Adrenal gland (tissue), 12 donors: ENCODE results near the gene CCDC154. TPM values are rescaled to one million over a fixed set of nuclear protein-coding genes. Genes with fewer than 3 reads are reported as not detected.

ENCODE experiments used
- DNase-seq, 7 donors: peaks; one replicate each; pipeline ENCODE4 v3.0.0-alpha.2; 2019 to 2020
- H3K27ac ChIP-seq, 5 donors: fragments of 200-600 bp; sonication (generic) in 4 of 5; 1 replicate in 3 of 5; 2 replicates in 2 of 5; pipeline versions ENCODE4 v1.5.1 to v1.8.0; 2016 to 2020; ENCODE audit warnings: mild to moderate bottlenecking in 1 of 5
- H3K27me3 ChIP-seq: fragments of 200-600 bp; 2 replicates; pipeline ENCODE4 v1.8.0; 2021
- H3K36me3 ChIP-seq, 2 donors: fragments of 200-600 bp; replicated peaks in 1 of 2; 1 replicate in 1 of 2; 2 replicates in 1 of 2; pipeline versions ENCODE4 v1.5.1 to v1.8.0; 2018 to 2022
- H3K4me1 ChIP-seq, 2 donors: fragments of 200-600 bp; replicated peaks in 1 of 2; 1 replicate in 1 of 2; 2 replicates in 1 of 2; pipeline versions ENCODE4 v1.5.1 to v1.8.0; 2018 to 2021
- H3K4me3 ChIP-seq, 4 donors: fragments of 200-600 bp; sonication (generic) in 3 of 4; one replicate each; pipeline ENCODE4 v1.5.1; 2016 to 2018
- H3K9me3 ChIP-seq, 3 donors: fragments of 200-600 bp; sonication (generic) in 1 of 3; replicated peaks in 1 of 3; 1 replicate in 2 of 3; 2 replicates in 1 of 3; pipeline versions ENCODE4 v1.5.1 to v1.8.0; 2016 to 2021
- CTCF ChIP-seq, 6 experiments: fragments of 450-650 bp in 4 of 6; fragments of 200-600 bp in 2 of 6; sonication (generic) in 1 of 6; IDR thresholded peaks; 1 replicate in 5 of 6; 2 replicates in 1 of 6; pipeline versions ENCODE4 v1.5.1 to v1.8.0; 2016 to 2021; ENCODE audit warnings: antibody characterized with exemption in 6 of 6, mild to moderate bottlenecking in 2 of 6, moderate library complexity in 1 of 6
- POLR2A ChIP-seq, 2 donors: fragments of 450-650 bp; IDR thresholded peaks; one replicate each; pipeline ENCODE4 v1.6.1; 2017; ENCODE audit warnings: antibody characterized with exemption in 2 of 2, mild to moderate bottlenecking in 2 of 2, moderate library complexity in 1 of 2
- WGBS, 4 donors: extraction: QIAGEN DNeasy Blood & Tissue Kit in 2 of 4; methylation state at CpG; one replicate each; pipeline versions ENCODE4 v1.1.5 to v1.1.7; 2013 to 2017; 5-methylcytosine and 5-hydroxymethylcytosine counted together
- intact Hi-C, 2 donors: fragments of 100-400 bp; cut with DNase I; formaldehyde crosslinking; loops; one replicate each; pipeline versions ENCODE4 v1.14.1 to v1.15.0; 2022 to 2023
- polyA plus RNA-seq, 3 donors: library from polyadenylated mRNA; stranded (reverse); fragments of 200-250 nt in 2 of 3; fragments of 350-450 nt in 1 of 3; fragmentation: Illumina TruSeq in 1 of 3; extraction: RNeasy Lipid Tissue Mini Kit (QIAGEN cat#74804) in 1 of 3; gene quantifications; one replicate each; pipeline ENCODE4 v1.2.3, GENCODE V29; 2013 to 2014
- total RNA-seq, 9 donors: library from RNA; depleted of rRNA in 4 of 9; stranded (reverse); fragments of >200 nt in 4 of 9; fragments of 120-200 nt in 1 of 9; fragmentation: NEBNext Ultra II Directional in 1 of 9; extraction: Animal tissue kit (Norgen Biotek cat#: 25700) in 1 of 9; gene quantifications; one replicate each; pipeline versions ENCODE4 v1.1.0 to v1.2.4, GENCODE V29; 2013 to 2023
- donor health status: healthy with polysubstance abuse.
- donor health status: Bipolar disorder and iron deficiency.
- donor health status: DM: yes; HTN: yes; CAD: no.
- donor health status: DM: no; HTN: no; CAD: no.
- donor health status: DM: no; HTN: no; CAD: no.
- donor health status: DM: yes; HTN: yes; CAD: no.

The CCDC154 gene
- total and polyA plus RNA-seq, 12 donors = 0.28 to 39.7 (median 1.1) TPM; not detected in 1

DNA sequence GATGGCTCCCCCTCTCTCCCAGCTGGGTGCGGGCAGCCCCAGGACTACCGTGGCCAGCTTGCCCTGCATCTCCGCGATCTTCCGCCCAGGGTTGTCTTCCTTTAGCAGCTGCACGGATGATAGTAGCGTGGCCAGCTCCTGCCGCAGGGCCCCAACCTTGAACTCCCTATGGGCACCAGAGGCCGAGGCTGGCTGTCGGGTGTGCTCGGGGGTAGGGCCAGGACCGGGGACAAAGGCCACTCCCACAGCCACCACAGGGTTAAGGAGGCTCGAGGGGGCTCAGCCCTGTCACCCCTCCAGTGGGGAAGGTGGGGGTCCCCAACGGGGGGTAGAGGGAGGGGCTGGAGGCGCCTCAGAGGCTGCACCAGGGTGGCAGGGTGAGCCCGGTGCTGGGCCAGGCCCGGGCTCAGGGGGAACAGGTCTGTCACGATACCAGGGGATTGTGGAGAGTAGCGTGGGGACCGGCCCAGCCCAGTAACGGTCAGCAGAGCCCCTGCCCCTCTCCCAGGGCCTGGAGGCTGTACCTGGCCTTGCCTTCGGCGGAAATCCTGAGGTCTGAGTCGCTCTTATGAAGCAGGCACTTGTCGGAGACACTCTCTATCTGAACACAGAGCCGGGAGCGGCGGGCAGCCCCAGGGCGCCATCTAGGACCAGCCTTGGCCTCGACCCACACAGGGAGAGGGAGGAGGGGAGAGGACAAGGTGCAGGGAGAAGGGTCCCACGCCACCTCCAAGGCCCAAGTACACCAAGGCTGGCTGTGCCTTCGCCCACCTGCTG is 8.2 kb downstream of the CCDC154 start:
- DNase-seq = peak in 1 of 7 donors; percentile 39
- no peak overlapping the region for H3K27ac ChIP-seq
- no peaks in the 10 kb centered on the region for H3K36me3 ChIP-seq
- no peaks in the 10 kb centered on the region for H3K27me3 ChIP-seq
- H3K9me3 ChIP-seq = no peaks in the 10 kb centered on the region
- TF ChIP-seq POLR2A (IDR thresholded peaks at IDR 0.05) (no peak), CTCF (IDR thresholded peaks at IDR 0.05) (no peak)
- intact Hi-C loops = no loop called here
- H3K4me1 ChIP-seq = no peaks in the 10 kb centered on the region
- H3K4me3 ChIP-seq = no peak overlapping the region
- WGBS, 4 donors = 72 to 88% (median 77%) methylated on average over 17 to 31 of the region's 32 CpGs

GRCh38 chr16:1434644-1435592 is 9.4 kb downstream of the CCDC154 start:
- 90 to 95% (median 93%) methylated on average over 13 to 40 of the region's 40 CpGs for WGBS, 4 donors
- DNase-seq = no peak
- Histone ChIP-seq H3K4me3 (no peak overlapping the region), H3K36me3 (no peaks in the 10 kb centered on the region), H3K27ac (no peak overlapping the region), H3K9me3 (no peaks in the 10 kb centered on the region), H3K4me1 (no peaks in the 10 kb centered on the region), H3K27me3 (no peaks in the 10 kb centered on the region)
- TF ChIP-seq POLR2A (IDR thresholded peaks at IDR 0.05) (no peak), CTCF (IDR thresholded peaks at IDR 0.05) (no peak)
- intact Hi-C loops = no loop called here

- Histone ChIP-seq H3K4me3 (no peak overlapping the region), H3K27me3 (no peaks in the 10 kb centered on the region), H3K4me1 (no peaks in the 10 kb centered on the region), H3K36me3 (no peaks in the 10 kb centered on the region), H3K27ac (no peak overlapping the region), H3K9me3 (no peaks in the 10 kb centered on the region)
- no peak for DNase-seq
- intact Hi-C loops = no loop called here
- WGBS, 4 donors = 59 to 69% (median 65%) methylated on average over 12 to 22 of the region's 22 CpGs; no CpG with 5 or more reads in 1 of the 4 donors
- no peak for TF ChIP-seq POLR2A (IDR thresholded peaks at IDR 0.05)
- no peak for TF ChIP-seq CTCF (IDR thresholded peaks at IDR 0.05)
Measured at GRCh38 chr16:1433756-1434155, 10.6 kb downstream of the CCDC154 start.

DNA sequence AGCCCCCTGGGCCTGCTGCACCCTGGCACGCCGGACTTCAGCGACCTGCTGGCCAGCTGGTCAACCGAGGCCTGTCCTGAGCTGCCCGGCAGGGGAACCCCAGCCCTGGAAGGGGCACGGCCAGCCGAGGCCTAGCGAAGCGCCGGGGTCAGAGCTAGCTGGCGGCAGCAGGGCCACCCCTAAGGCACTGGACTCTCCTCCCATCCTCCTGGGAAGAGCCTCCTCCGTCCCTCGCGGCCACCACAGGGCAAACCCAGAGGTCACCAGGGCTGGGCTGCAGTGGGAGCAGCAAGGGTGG is 11.1 kb downstream of the CCDC154 start:
- no peak for TF ChIP-seq CTCF (IDR thresholded peaks at IDR 0.05)
- TF ChIP-seq POLR2A (IDR thresholded peaks at IDR 0.05) = no peak
- Histone ChIP-seq H3K4me1 (no peaks in the 10 kb centered on the region), H3K36me3 (no peaks in the 10 kb centered on the region), H3K27ac (no peak overlapping the region), H3K4me3 (no peak overlapping the region), H3K9me3 (no peaks in the 10 kb centered on the region), H3K27me3 (no peaks in the 10 kb centered on the region)
- intact Hi-C loops = no loop called here
- 87 to 100% (median 91%) methylated on average over 4 to 14 of the region's 14 CpGs; no CpG with 5 or more reads in 1 of the 4 donors for WGBS, 4 donors
- no peak for DNase-seq
